HG02943 (cell line): ENCODE measurements around the gene RFTN1.

Experiments
- ATAC-seq: cut with Tn5 transposase; IDR thresholded peaks from one replicate; pipeline ENCODE4 v1.9.1; 2021; ENCODE audit warnings: mild to moderate bottlenecking, low read depth, moderate library complexity; ENCODE audit not compliant: unreplicated experiment

The RFTN1 gene

DNA sequence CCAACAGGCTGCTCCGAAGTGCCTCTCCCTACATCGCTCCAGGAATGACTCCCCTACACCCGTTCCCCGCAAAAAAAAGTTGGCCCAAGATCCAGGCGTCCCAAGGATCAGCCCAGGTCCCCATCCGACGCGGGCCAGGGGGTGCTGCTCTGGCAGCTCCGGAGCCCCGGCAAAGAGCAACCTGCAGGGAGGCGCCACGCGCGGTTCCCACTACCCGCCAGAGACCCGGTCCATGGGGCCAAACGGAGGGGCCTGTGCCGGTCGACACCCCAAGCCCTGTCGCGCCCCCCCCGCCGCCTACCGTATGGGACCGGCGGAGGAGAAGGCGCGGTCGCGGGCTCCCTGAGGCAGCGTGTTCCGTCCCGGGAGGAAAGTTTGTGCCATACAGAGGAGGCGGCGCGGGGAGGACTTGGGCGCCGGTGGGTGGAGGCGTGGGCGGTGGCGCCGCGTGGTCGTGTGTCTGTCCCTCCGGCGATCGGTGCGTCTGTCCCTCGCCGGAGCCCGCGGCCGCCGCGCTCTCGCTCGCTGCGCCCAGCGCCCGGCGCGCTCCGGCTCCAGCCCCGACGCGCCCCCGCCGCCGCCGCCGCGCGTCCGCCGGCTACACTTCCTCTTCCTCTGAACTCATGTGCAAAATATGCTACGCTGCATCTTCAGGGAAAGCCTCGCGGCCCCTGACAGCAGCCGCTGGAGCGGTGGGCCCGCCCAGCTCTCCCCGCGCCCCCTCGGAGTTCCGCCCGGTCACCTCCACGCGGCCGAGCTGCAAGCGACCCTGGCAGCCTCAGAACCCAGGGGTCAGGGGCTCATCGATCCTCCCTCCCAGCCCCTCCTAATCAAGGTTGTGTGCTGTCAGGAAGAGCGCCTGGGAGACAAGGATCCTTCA, at the start of gene RFTN1:
Gene RFTN1, minus strand, starts transcription at position 559 of the 880 bp plus-strand sequence. CDS start 19,830 bp downstream, outside the sequence.
- no peak for ATAC-seq

DNA sequence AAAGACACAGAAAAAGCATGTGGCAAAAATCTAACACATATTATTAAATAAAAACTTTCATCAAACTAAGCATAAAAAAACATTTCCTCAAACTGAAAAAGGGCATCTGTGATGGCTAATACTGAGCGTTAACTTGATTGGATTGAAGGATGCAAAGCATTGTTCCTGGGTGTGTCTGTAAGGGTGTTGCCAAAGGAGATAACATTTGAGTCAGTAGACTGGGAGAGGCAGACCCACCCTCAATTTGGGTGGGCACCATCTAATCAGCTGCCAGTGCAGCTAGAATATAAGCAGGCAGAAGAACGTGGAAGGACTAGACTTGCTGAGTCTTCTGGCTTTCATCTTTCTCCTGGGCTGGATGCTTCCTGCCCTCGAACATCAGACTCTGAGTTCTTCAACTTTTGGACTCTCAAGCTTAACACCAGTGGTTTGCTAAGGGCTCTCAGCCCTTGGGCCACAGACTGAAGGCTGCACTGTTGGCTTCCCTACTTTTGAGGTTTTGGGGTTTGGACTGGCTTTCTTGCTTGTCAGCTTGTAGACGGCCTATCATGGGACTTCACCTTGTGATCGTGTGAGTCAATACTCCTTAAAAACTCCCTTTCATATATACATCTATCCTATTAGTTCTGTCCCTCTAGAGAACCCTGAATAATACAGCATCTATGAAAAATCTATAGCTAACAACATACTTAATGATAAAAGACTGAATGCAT, 46.3 kb upstream of the RFTN1 start:
- ATAC-seq = no peak

GRCh38 chr3:16554126-16554525, 40.6 kb upstream of the RFTN1 start:
- ATAC-seq = no peak

GRCh38 chr3:16552757-16553156, 39.3 kb upstream of the RFTN1 start:
- no peak for ATAC-seq

- no peak for ATAC-seq
Measured at GRCh38 chr3:16551342-16551976, 38.0 kb upstream of the RFTN1 start.

GRCh38 chr3:16550676-16551341, 37.3 kb upstream of the RFTN1 start:
- ATAC-seq = peak; percentile 67

GRCh38 chr3:16550305-16550675, 36.8 kb upstream of the RFTN1 start:
- ATAC-seq = peak; percentile 16

GRCh38 chr3:16548721-16549120, 35.2 kb upstream of the RFTN1 start:
- no peak for ATAC-seq

- no peak for ATAC-seq
Measured at GRCh38 chr3:16547561-16548357, 34.3 kb upstream of the RFTN1 start.

DNA sequence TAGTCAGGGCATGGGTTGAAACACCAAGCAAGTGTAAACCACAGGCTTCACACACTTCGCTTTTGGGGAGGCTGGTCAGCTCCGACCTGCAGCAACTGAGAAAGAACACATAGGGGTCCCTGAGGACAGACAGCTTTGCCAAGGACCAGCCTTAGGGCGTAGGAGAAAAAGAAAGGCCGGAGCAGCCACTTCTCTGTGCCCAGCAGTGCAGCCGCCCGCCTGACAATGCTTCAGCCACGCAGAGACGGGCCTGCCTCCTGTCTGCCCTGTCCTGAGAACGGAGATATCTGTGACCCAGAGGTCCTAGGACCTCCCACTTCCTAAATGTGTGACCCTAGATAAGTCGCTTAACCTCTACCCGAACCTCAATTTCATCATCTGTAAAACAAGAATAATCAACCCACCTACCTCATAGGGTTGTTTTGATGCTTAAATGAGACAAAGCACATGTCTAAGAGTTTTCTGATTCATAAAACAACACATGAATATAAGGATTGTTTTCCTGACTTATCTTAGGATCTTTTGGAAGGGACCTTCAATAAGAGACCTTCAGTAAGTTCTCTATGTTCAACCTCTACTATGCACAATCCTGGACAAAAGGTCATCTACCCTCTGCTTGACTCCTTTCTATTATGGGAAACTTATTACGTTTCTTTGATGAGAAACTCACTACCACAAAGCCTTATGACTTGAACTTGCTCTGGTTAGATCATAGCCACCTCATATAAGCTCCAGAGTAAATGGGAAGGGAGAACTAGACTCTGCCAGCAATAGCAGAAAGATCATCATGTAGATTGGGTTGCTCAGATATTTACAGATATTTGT, 32.9 kb upstream of the RFTN1 start:
- ATAC-seq = no peak

- ATAC-seq = no peak
Measured at GRCh38 chr3:16545413-16546185, 32.1 kb upstream of the RFTN1 start.

GRCh38 chr3:16543242-16543864, 29.9 kb upstream of the RFTN1 start:
- no peak for ATAC-seq

DNA sequence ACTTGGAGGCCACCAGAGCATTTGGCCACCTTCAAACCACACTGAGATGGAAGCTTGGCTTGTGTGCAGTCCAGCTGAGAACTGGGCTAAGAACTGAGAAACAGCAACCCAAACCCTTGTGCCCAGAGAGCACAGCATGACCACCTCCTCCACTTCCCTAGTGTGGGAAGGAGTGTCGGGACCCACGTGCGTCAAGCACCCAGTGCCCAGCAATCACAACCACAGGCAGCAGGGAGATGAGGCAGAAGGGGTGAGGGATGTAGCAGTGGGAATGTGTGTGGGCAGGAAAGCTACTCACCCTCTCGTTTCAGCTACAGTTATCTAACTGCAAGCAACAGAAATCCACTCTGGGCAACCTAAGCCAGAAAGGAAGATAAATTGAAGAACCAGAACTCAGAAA, 25.0 kb upstream of the RFTN1 start:
- ATAC-seq = no peak

GRCh38 chr3:16536996-16537395, 23.5 kb upstream of the RFTN1 start:
- ATAC-seq = no peak

- ATAC-seq = no peak
Measured at GRCh38 chr3:16536344-16536663, 22.8 kb upstream of the RFTN1 start.

GRCh38 chr3:16534640-16535262, 21.3 kb upstream of the RFTN1 start:
- ATAC-seq = no peak

DNA sequence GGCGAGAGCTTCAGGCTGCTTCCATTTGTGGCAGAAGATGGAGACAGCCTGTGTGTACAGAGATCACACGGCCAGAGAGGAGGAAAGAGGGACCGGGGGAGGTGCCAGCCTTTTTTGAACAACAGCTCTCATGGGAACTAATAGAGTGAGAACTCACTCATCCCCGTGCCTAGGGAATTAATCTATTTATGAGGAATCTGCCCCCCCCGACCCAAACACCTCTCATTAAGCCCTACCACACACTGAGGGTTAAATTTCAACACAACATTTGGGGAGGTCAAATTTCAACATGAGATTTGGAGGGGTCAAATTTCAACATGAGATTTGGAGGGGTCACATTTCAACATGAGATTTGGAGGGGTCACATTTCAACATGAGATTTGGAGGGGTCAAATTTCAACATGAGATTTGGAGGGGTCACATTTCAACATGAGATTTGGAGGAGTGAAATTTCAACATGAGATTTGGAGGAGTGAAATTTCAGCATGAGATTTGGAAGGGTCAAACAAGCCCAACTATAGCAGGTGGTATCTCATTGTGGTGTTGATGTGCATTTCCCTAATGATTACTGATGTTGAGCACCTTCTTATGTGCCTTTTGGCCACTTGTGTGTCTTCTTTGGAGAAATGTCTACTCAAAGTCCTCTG, 20.6 kb upstream of the RFTN1 start:
- ATAC-seq = no peak
